ENCODE results near the gene COX4I2.

DNA sequence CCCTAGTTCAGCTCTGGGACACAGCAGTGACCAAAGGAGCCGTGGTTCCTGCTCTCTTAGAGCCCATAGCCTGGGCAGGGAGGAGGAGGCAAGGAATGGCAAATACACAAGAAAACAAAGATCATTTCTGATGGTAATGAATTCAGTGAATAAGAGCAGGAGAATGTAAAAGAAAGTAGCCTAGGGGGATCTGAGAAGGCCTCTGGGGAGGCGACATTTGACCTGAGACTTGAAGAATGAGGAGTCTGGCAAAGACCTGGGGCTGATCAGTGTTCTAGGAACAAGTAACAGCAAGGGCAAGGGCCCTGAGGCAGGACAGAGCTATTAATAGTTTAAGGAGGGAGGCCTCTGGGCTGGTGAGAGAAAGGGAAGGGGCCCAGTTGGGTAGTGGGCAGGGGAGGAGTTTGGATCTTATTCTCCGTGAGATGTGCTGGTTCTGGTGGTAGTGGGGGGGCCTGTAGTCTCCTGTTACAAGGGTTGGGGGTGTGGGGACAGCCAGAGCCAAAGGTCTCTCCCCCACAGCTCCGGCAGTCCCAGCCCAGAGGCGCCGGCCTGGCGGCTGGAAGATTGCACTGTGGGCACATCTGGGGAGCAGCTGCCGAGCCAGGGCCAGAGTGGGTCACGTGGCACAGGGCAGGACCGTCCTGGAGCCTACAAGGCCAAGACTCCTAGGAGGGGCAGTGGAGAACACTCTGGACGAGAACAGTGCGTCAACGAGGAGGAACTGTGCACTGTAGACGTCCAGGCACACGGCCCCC lies 41.9 kb upstream of the COX4I2 start:
- TF ChIP-seq CHD2 (IDR thresholded peaks at IDR 0.05; ENCODE audit: low read length) (no peak), RAD21 (IDR thresholded peaks at IDR 0.05 in 1 of 2, conservative IDR thresholded peaks at IDR 0.05 in 1 of 2; ENCODE audit: low read depth in 2 of 2, low read length in 2 of 2) (no peak), EZH2 (IDR thresholded peaks at IDR 0.05; ENCODE audit: low read depth, low read length, severe bottlenecking) (no peak), TAF1 (IDR thresholded peaks at IDR 0.05; ENCODE audit: low read depth, low read length) (peak; percentile 61), POLR2A (IDR thresholded peaks at IDR 0.05; ENCODE audit: control extremely low read depth in 1 of 2, low read depth in 2 of 2, low read length in 2 of 2) (peak in 1 of 2 experiments; percentile 53; a peak in 1 of 3 replicates), POLR2AphosphoS5 (IDR thresholded peaks at IDR 0.05; ENCODE audit: low read depth, low read length) (no peak)

Data from H1 (cell line).